HepG2 (cell line): Measurements from ENCODE around the gene VAV2. TPM values are rescaled to one million over a fixed set of nuclear protein-coding genes. Genes with fewer than 3 reads are reported as not detected.

ENCODE experiments used
- DR1 ChIP-seq: sonication (generic); formaldehyde crosslinking; IDR thresholded peaks from 2 replicates; pipeline ENCODE4 v1.8.0; 2021; ENCODE audit warnings: mild to moderate bottlenecking, missing genetic modification reagents, inconsistent platforms
- GFI1 ChIP-seq: sonication (generic); formaldehyde crosslinking; IDR thresholded peaks from 2 replicates; pipeline ENCODE4 v1.5.0; 2020; ENCODE audit warnings: missing genetic modification reagents, mild to moderate bottlenecking, borderline replicate concordance
- KLF13 ChIP-seq: sonication (generic); formaldehyde crosslinking; IDR thresholded peaks from 2 replicates; pipeline ENCODE4 v1.4.0; 2020; ENCODE audit warnings: mild to moderate bottlenecking, missing genetic modification reagents
- MED13 ChIP-seq: sonication (generic); formaldehyde crosslinking; IDR thresholded peaks from 2 replicates; pipeline ENCODE4 v1.5.0; 2020; ENCODE audit warnings: missing genetic modification reagents
- NFIC ChIP-seq: IDR thresholded peaks from 2 replicates; pipeline ENCODE4 v1.6.1; 2012; ENCODE audit warnings: mild to moderate bottlenecking, low read length, inconsistent platforms
- NPAS2 ChIP-seq: sonication (generic); formaldehyde crosslinking; IDR thresholded peaks from 2 replicates; pipeline ENCODE4 v1.8.0; 2022; ENCODE audit warnings: mild to moderate bottlenecking, missing genetic modification reagents, borderline replicate concordance
- PCBP1 ChIP-seq: fragments of 200-400 bp; formaldehyde crosslinking; IDR thresholded peaks from 2 replicates; pipeline ENCODE4 v1.6.1; 2017; ENCODE audit warnings: mild to moderate bottlenecking, low read depth, low read length, borderline replicate concordance
- REL ChIP-seq: sonication (generic); formaldehyde crosslinking; conservative IDR thresholded peaks from 2 replicates; pipeline ENCODE4 v1.8.0; 2022; ENCODE audit warnings: mild to moderate bottlenecking, missing genetic modification reagents, moderate library complexity
- RNF2 ChIP-seq: fragments of 450-650 bp; conservative IDR thresholded peaks from 2 replicates; pipeline ENCODE4 v1.6.1; 2016; ENCODE audit warnings: low read depth
- SKI ChIP-seq: fragments of 450-650 bp; IDR thresholded peaks from one replicate; pipeline ENCODE4 v1.6.1; 2018; ENCODE audit warnings: mild to moderate bottlenecking; ENCODE audit not compliant: partially characterized antibody
- ZFP36 ChIP-seq: fragments of 150-350 bp; IDR thresholded peaks from 2 replicates; pipeline ENCODE4 v1.6.1; 2018; ENCODE audit warnings: borderline replicate concordance, low read length, low read depth; ENCODE audit not compliant: partially characterized antibody
- ZNF121 ChIP-seq: sonication (generic); formaldehyde crosslinking; IDR thresholded peaks from 2 replicates; pipeline ENCODE4 v1.5.0; 2020; ENCODE audit warnings: mild to moderate bottlenecking, missing genetic modification reagents
- ZNF232 ChIP-seq: sonication (generic); formaldehyde crosslinking; IDR thresholded peaks from 2 replicates; pipeline ENCODE4 v1.4.0; 2020; ENCODE audit warnings: missing genetic modification reagents, borderline replicate concordance
- ZNF570 ChIP-seq: sonication (generic); formaldehyde crosslinking; IDR thresholded peaks from 2 replicates; pipeline ENCODE4 v1.4.0; 2020; ENCODE audit warnings: mild to moderate bottlenecking, missing genetic modification reagents, borderline replicate concordance
- ZNF709 ChIP-seq: sonication (generic); formaldehyde crosslinking; IDR thresholded peaks from 2 replicates; pipeline ENCODE4 v1.5.0; 2020; ENCODE audit warnings: mild to moderate bottlenecking, missing genetic modification reagents
- ZNF75D ChIP-seq: sonication (generic); formaldehyde crosslinking; IDR thresholded peaks from 2 replicates; pipeline ENCODE4 v1.8.1; 2023; ENCODE audit warnings: missing genetic modification reagents, mild to moderate bottlenecking, borderline replicate concordance
- ZNF790 ChIP-seq: sonication (generic); formaldehyde crosslinking; IDR thresholded peaks from 2 replicates; pipeline ENCODE4 v1.8.0; 2022; ENCODE audit warnings: missing genetic modification reagents, mild to moderate bottlenecking, borderline replicate concordance
- polyA plus RNA-seq, 8 experiments: library from polyadenylated mRNA; depleted of rRNA in 3 of 8; stranded (reverse) in 7 of 8; unstranded in 1 of 8; fragments of >200 nt; fragmentation: Illumina TruSeq in 4 of 8; extraction: Trizol in 4 of 8; gene quantifications; 2 replicates each; pipeline versions ENCODE4 v1.2.1 to v1.2.3, GENCODE V29; 2011 to 2016; ENCODE audit warnings: low read depth in 4 of 8, missing spikeins in 1 of 8, mixed read lengths in 1 of 8; ENCODE audit not compliant: insufficient read depth in 1 of 8
- total RNA-seq, 5 experiments: library from RNA; depleted of rRNA; stranded (reverse); fragments of >200 nt; fragmentation: Illumina TruSeq; extraction: Trizol; gene quantifications; 2 replicates each; pipeline ENCODE4 v1.2.3, GENCODE V29; 2016; ENCODE audit warnings: low read depth in 1 of 5
- TF ChIP-seq, protein P1 (sequence below): sonication (generic); formaldehyde crosslinking; IDR thresholded peaks from 2 replicates; pipeline ENCODE4 v1.4.0; 2020; ENCODE audit warnings: missing genetic modification reagents
- TF ChIP-seq, protein P2 (sequence below): sonication (generic); formaldehyde crosslinking; IDR thresholded peaks from 2 replicates; pipeline ENCODE4 v1.8.0; 2022; ENCODE audit warnings: mild to moderate bottlenecking, missing genetic modification reagents, borderline replicate concordance
- TF ChIP-seq, protein P3 (sequence below): IDR thresholded peaks from 2 replicates; pipeline ENCODE4 v1.6.1; 2016; ENCODE audit warnings: missing genetic modification reagents, missing compliant biosample characterization
- TF ChIP-seq, protein P4 (sequence below): sonication (generic); formaldehyde crosslinking; IDR thresholded peaks from 2 replicates; pipeline ENCODE4 v1.4.0; 2020; ENCODE audit warnings: missing genetic modification reagents

Gene VAV2
- total and polyA plus RNA-seq, 2 of the 13 experiments (the other 11 are each of a cell fraction or from before 2014, with no cell fraction given) = 22.5 to 22.9 TPM

DNA sequence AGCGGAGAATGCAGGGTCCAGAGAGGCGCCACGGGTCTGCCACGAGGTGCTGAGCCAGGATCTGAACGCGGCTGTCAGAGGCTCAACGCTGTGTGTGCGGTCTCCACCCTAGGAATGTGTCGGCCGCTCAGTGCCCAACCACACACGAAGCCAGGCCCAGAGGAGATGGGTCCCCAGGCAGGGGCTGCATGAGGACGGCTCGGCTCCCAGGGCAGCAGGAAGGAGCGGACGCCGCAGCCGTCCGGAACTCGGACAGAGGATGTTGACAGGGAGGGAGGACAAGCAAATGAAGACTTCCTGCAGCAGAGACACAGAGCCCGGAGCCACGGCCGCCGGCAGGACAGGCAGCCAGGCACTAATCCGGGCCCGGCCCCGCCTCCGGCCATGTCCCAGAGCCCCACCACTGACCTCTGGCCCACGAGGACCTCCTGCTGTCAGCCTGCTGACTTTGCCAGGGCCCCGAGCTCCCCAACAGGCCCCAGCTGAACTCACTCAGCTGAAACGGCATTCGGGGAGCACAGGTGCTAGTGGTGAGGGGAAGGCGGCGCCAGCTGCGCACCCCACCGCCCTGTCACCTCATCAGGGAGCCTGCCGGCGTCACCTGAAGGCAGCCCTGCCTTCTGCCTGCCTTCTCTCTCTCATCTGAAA, 12.7 kb downstream of the VAV2 start (continued):
- TF ChIP-seq, protein P1, sequence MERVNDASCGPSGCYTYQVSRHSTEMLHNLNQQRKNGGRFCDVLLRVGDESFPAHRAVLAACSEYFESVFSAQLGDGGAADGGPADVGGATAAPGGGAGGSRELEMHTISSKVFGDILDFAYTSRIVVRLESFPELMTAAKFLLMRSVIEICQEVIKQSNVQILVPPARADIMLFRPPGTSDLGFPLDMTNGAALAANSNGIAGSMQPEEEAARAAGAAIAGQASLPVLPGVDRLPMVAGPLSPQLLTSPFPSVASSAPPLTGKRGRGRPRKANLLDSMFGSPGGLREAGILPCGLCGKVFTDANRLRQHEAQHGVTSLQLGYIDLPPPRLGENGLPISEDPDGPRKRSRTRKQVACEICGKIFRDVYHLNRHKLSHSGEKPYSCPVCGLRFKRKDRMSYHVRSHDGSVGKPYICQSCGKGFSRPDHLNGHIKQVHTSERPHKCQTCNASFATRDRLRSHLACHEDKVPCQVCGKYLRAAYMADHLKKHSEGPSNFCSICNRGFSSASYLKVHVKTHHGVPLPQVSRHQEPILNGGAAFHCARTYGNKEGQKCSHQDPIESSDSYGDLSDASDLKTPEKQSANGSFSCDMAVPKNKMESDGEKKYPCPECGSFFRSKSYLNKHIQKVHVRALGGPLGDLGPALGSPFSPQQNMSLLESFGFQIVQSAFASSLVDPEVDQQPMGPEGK (CRISPR knock-in tag) = peak; percentile 64
- TF ChIP-seq, protein P2, sequence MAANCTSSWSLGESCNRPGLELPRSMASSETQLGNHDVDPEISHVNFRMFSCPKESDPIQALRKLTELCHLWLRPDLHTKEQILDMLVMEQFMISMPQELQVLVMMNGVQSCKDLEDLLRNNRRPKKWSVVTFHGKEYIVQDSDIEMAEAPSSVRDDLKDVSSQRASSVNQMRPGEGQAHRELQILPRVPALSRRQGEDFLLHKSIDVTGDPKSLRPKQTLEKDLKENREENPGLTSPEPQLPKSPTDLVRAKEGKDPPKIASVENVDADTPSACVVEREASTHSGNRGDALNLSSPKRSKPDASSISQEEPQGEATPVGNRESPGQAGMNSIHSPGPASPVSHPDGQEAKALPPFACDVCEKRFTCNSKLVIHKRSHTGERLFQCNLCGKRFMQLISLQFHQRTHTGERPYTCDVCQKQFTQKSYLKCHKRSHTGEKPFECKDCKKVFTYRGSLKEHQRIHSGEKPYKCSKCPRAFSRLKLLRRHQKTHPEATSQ (CRISPR knock-in tag) = no peak
- TF ChIP-seq ZNF121 (CRISPR knock-in tag) (peak; percentile 80; the same call in 1 of the 2 replicates), NFIC (no peak), ZFP36 (no peak), KLF13 (CRISPR knock-in tag) (no peak), ZNF232 (CRISPR knock-in tag) (0 out of 2 replicates have a peak, but pooled peaks have one; percentile 26), ZNF790 (CRISPR knock-in tag) (0 out of 2 replicates have a peak, but pooled peaks have one; percentile 55), NPAS2 (CRISPR knock-in tag) (no peak), DR1 (peak; percentile 13; the same call in 1 of the 2 replicates), RNF2 (no peak; the same call in 1 of the 2 replicates), ZNF570 (CRISPR knock-in tag) (no peak), REL (CRISPR knock-in tag) (peak; percentile 56; the same call in 1 of the 2 replicates), ZNF75D (CRISPR knock-in tag) (no peak), PCBP1 (no peak), MED13 (no peak), ZNF709 (CRISPR knock-in tag) (peak; percentile 73; the same call in 1 of the 2 replicates), GFI1 (CRISPR knock-in tag) (peak; percentile 62; the same call in 1 of the 2 replicates), SKI (peak; percentile 54)
- TF ChIP-seq, protein P3, sequence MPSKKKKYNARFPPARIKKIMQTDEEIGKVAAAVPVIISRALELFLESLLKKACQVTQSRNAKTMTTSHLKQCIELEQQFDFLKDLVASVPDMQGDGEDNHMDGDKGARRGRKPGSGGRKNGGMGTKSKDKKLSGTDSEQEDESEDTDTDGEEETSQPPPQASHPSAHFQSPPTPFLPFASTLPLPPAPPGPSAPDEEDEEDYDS (CRISPR knock-in tag) = peak; percentile 52
- TF ChIP-seq, protein P4, sequence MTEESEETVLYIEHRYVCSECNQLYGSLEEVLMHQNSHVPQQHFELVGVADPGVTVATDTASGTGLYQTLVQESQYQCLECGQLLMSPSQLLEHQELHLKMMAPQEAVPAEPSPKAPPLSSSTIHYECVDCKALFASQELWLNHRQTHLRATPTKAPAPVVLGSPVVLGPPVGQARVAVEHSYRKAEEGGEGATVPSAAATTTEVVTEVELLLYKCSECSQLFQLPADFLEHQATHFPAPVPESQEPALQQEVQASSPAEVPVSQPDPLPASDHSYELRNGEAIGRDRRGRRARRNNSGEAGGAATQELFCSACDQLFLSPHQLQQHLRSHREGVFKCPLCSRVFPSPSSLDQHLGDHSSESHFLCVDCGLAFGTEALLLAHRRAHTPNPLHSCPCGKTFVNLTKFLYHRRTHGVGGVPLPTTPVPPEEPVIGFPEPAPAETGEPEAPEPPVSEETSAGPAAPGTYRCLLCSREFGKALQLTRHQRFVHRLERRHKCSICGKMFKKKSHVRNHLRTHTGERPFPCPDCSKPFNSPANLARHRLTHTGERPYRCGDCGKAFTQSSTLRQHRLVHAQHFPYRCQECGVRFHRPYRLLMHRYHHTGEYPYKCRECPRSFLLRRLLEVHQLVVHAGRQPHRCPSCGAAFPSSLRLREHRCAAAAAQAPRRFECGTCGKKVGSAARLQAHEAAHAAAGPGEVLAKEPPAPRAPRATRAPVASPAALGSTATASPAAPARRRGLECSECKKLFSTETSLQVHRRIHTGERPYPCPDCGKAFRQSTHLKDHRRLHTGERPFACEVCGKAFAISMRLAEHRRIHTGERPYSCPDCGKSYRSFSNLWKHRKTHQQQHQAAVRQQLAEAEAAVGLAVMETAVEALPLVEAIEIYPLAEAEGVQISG = peak; percentile 70
